Right ventricle myocardium inferior (tissue), 1 donor: ENCODE results near the gene TP53I3. TPM values are rescaled to one million over a fixed set of nuclear protein-coding genes. Genes with fewer than 3 reads are reported as not detected.
A peak's percentile ranks its signal among the peaks of the same experiment; 100 is the strongest.

ENCODE experiments used
- ATAC-seq: fragments of 200-7000 bp; cut with Tn5 transposase; one replicate; pipeline ENCODE4 v1.9.1; 2020; ENCODE audit warnings: mild to moderate bottlenecking, moderate library complexity
- DNase-seq: peaks from one replicate; pipeline ENCODE4 v3.0.0; 2021; ENCODE audit errors: missing footprints
- intact Hi-C: fragments of 100-400 bp; cut with DNase I; formaldehyde crosslinking; loops from one replicate; pipeline ENCODE4 v1.11.0; 2022
- total RNA-seq: library from RNA; stranded (reverse); fragmentation: NEBNext Ultra II Directional; extraction: Animal tissue kit (Norgen Biotek cat#: 25700); gene quantifications from one replicate; pipeline ENCODE4 v1.2.1, GENCODE V29; 2021
- donor health status: DM: no; HTN: yes; CAD: no; lungs with severe emphysema.

The TP53I3 gene
- total RNA-seq, 1 donor from 2014 or later: 17.2 TPM

DNA sequence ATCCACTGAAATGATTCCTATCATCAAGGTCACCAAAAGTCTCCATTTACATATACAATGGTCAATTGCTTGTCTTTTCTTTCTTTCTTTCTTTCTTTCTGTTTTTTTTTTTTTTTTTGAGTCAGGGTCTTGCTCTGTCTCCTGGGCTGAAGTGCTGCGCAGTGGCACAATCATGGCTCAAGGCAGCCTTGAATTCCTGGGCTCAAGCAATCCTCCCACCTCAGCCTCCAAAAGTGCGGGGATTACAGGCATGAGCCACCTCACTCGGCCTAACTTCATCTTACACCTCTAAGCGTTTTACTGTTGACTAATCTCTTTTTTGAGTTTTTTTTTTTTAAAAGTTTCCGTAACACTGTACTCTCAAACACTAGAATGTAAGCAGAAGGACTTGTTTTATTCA, 9.4 kb downstream of the TP53I3 start:
- ATAC-seq (no peak), DNase-seq (no peak)
- intact Hi-C loops: no loop called here

DNA sequence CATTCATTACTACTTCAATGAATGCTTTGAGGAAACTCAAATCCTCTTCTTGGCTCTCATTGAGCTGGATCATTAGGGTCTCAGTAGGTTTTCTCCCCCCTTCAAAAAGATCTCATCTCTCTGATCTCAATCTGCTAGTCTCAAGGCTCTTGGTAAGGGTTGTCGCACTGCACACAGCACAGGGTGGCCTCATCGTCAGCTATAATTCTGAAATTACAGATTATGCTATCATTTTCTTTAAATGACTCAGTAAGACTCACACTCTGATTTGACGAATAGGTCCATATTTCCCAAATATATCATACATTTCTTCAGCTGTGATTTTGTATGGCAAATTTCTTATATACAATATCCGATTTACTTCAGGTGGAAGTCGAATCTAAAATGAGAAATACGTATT, 10.8 kb downstream of the TP53I3 start:
- DNase-seq (no peak), ATAC-seq (no peak)
- intact Hi-C loops: no loop called here

GRCh38 chr2:24072259-24072658, 12.4 kb downstream of the TP53I3 start:
- DNase-seq (no peak), ATAC-seq (no peak)
- intact Hi-C loops: no loop called here

GRCh38 chr2:24065341-24065740, 19.3 kb downstream of the TP53I3 start:
- DNase-seq: no peak
- intact Hi-C loops: no loop called here
- ATAC-seq: no peak

GRCh38 chr2:24058564-24059271, 25.9 kb downstream of the TP53I3 start:
- intact Hi-C loops: no loop called here
- no peak for ATAC-seq

GRCh38 chr2:24055750-24056149, 28.9 kb downstream of the TP53I3 start:
- no peak for DNase-seq
- no peak for ATAC-seq
- intact Hi-C loops: no loop called here

More at GRCh38 chr2:24058564-24059271, 25.9 kb downstream of the TP53I3 start:
- no peak for DNase-seq

- DNase-seq: no peak
- intact Hi-C loops: no loop called here
- ATAC-seq: no peak
Observed at GRCh38 chr2:24054366-24055010, 30.1 kb downstream of the TP53I3 start.

- intact Hi-C loops: no loop called here
- no peak for DNase-seq
- ATAC-seq: no peak
Observed at GRCh38 chr2:24052951-24053350, 31.7 kb downstream of the TP53I3 start.

DNA sequence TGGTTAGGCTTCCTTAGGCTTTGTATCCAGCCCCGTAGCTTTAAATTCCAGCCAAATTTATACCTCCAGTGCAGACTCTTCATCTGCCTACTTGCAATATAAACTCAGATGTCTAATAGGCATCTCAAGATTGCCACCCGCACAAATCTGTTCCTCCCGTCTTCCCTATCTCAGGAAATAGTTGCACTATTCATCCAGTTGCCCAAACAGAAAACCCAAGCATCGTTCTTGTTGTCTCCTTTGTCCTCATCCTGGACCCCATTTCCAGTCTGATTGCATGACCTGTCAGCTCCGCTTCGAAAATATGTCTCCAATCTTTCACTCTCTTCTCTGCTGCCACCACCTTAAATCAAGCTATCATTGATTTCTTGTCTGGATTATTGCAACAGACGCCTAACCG, 32.8 kb downstream of the TP53I3 start:
- intact Hi-C loops: no loop called here
- DNase-seq (no peak), ATAC-seq (no peak)

DNA sequence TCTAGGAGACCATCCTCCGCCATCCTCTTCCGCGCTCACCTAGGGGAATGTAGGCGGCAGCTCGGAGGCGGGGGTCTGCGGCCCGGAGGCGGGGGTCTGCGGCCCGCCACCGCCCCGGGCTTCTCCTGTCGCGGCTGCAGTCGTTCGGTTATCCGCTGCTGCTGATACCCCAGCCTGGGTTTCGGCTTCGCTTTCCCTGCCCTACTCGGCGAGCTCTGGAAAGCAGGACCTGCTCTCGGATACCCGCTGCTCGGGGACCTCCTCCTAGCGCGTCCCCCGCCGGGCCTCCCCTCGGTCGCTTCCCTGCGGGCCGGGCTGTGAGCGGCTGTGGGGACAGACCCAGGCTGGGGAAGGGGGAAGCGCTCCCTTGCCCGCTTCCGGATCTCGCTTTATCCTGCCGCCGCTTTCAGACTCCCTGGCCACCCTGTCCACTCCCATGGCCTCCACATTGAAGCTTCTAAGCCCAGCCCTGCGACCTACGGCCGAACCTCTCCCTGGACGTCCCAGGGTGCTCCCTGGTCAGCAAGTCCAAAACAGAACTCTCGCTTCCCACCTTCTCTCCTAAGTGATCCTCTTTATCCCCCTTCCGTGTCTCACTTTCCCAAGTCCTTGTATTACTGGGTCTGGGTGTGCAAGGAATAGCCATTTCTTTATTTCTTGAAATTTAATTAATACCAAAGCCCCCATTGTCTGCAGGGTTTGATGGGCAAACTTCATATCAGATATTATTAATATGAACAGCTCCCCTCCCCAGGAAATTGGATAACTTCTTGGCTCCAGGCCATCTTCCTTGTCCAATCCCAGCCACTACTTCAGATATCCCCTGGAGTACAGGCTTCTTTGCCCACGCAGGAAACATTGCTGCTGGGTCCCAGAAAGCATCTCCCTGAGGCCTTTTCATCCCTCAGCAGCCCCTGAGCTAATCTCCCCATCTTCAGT, 34.3 kb downstream of the TP53I3 start:
- no peak for DNase-seq
- intact Hi-C loops: no loop called here
- ATAC-seq: no peak

GRCh38 chr2:24049485-24050021, 35.1 kb downstream of the TP53I3 start, which contains the start of gene FKBP1B:
Gene FKBP1B, plus strand, starts transcription at chr2:24049741. Its CDS starts 109 bp downstream, at chr2:24049850.
- DNase-seq (peak; percentile 73), ATAC-seq (peak; percentile 36)
- intact Hi-C loops: no loop called here

GRCh38 chr2:24048769-24049484, 35.7 kb downstream of the TP53I3 start:
- DNase-seq: no peak
- intact Hi-C loops: no loop called here
- no peak for ATAC-seq

DNA sequence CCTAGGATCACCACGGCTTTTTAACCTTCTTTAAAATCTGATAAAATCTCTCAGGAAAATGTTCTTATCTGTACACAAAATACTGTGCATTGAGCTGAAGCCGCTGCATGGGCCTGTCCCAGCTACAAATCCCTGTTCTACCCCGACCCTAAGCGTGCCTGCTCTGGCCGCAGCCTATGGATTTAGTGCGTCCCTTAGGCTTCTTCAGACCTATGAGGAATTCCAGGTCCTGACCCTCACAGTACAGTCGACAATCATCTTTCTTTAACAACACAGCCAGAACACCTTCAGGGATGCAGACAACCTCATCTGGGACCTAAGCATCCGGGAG, 37.0 kb downstream of the TP53I3 start:
- ATAC-seq (no peak), DNase-seq (no peak)
- intact Hi-C loops: loop anchor here (1.0 to 2.0 kb wide), 2 partner anchors 29 to 107 kb away; partner anchors contain the start of genes SF3B6 and UBXN2A

GRCh38 chr2:24046930-24047702, 37.5 kb downstream of the TP53I3 start, which contains the start of gene WDCP:
Gene WDCP, minus strand, starts transcription at chr2:24047391. Its CDS starts 7,897 bp downstream, at chr2:24039494.
- ATAC-seq: peak; percentile 99
- DNase-seq: peak; percentile 96
- intact Hi-C loops: loop anchor here (1.0 to 2.0 kb wide), 2 partner anchors 29 to 106 kb away; partner anchors contain the start of genes SF3B6 and UBXN2A

DNA sequence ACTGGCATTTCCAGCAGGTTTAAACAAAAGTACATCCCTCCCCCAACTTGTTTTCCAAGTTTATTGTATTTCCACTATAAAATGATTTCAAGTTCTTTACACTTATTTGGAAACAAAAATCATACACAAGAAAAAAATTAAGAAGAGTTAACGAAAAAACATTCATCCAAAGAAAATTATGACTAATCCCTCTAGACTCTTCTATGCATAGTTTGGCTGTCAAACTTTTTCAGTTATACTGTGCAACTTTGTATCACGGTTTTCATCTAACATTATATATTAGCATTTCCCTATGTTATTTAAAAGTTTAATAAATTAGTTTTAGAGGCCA, 38.1 kb downstream of the TP53I3 start:
- intact Hi-C loops: loop anchor here (2.0 kb wide), 1 partner anchor 106 kb away; the partner anchor contains the start of gene UBXN2A
- DNase-seq (no peak), ATAC-seq (no peak)

GRCh38 chr2:24045511-24046508, 38.8 kb downstream of the TP53I3 start:
- no peak for ATAC-seq
- DNase-seq: no peak
- intact Hi-C loops: loop anchor here (2.0 kb wide), 1 partner anchor 105 kb away; the partner anchor contains the start of gene UBXN2A
